DOHH2 (cell line): ENCODE data around the gene JUNB.
A peak's percentile ranks its signal among the peaks of the same experiment; 100 is the strongest.

Experiments
- H3F3A ChIP-seq: fragments of 200-600 bp; sonication (generic), shearing (Covaris generic); 2 replicates; pipeline ENCODE4 v1.6.0; 2016; ENCODE audit warnings: antibody characterized with exemption, mild to moderate bottlenecking; ENCODE audit not compliant: control insufficient read depth, insufficient read depth
- H3K27ac ChIP-seq: fragments of 200-600 bp; sonication (generic); 2 replicates; pipeline ENCODE4 v1.5.1; 2014; ENCODE audit warnings: low read depth, mild to moderate bottlenecking, low read length, moderate library complexity
- H3K27me3 ChIP-seq: fragments of 200-600 bp; sonication (generic); 2 replicates; pipeline ENCODE4 v1.6.1; 2014; ENCODE audit warnings: mild to moderate bottlenecking, low read length, mixed read lengths; ENCODE audit not compliant: control insufficient read depth
- H3K36me3 ChIP-seq: fragments of 200-600 bp; sonication (generic); 2 replicates; pipeline ENCODE4 v1.6.1; 2014; ENCODE audit warnings: mild to moderate bottlenecking, low read length, moderate library complexity, mixed read lengths; ENCODE audit not compliant: control insufficient read depth
- H3K4me1 ChIP-seq: fragments of 200-600 bp; sonication (generic); 2 replicates; pipeline ENCODE4 v1.6.1; 2014; ENCODE audit warnings: mild to moderate bottlenecking, low read length, mixed read lengths; ENCODE audit not compliant: control insufficient read depth
- H3K4me2 ChIP-seq: fragments of 200-600 bp; sonication (generic); 2 replicates; pipeline ENCODE4 v1.6.0; 2014; ENCODE audit warnings: mild to moderate bottlenecking, low read length, moderate library complexity
- H3K4me3 ChIP-seq: fragments of 200-600 bp; sonication (generic); 2 replicates; pipeline ENCODE4 v1.5.1; 2014; ENCODE audit warnings: mild to moderate bottlenecking, low read length, mixed read lengths
- H3K79me2 ChIP-seq: fragments of 200-600 bp; sonication (generic); 2 replicates; pipeline ENCODE4 v1.6.1; 2014; ENCODE audit warnings: mild to moderate bottlenecking, low read length, mixed read lengths; ENCODE audit not compliant: control insufficient read depth
- H3K9me2 ChIP-seq: fragments of 200-600 bp; sonication (generic); replicated peaks from 2 replicates; pipeline ENCODE4 v1.6.1; 2014; ENCODE audit warnings: mild to moderate bottlenecking, low read length, mixed read lengths; ENCODE audit not compliant: control insufficient read depth
- H3K9me3 ChIP-seq: fragments of 200-600 bp; sonication (generic); 2 replicates; pipeline ENCODE4 v1.6.1; 2014; ENCODE audit warnings: antibody characterized with exemption, low read length, mixed read lengths; ENCODE audit not compliant: control insufficient read depth, insufficient read depth
- H4K20me1 ChIP-seq: fragments of 200-600 bp; sonication (generic); 2 replicates; pipeline ENCODE4 v1.6.0; 2014; ENCODE audit warnings: low read depth, mild to moderate bottlenecking, antibody characterized with exemption, low read length, moderate library complexity; ENCODE audit not compliant: control insufficient read depth, insufficient read depth
- CTCF ChIP-seq: fragments of 200-600 bp; sonication (generic); IDR thresholded peaks from one replicate; pipeline ENCODE4 v1.5.1; 2014; ENCODE audit warnings: antibody characterized with exemption, mild to moderate bottlenecking, low read depth, low read length; ENCODE audit not compliant: poor library complexity, severe bottlenecking
- EZH2phosphoT487 ChIP-seq: fragments of 200-600 bp; sonication (generic); IDR thresholded peaks from 2 replicates; pipeline ENCODE4 v1.6.1; 2017; ENCODE audit warnings: borderline replicate concordance, mild to moderate bottlenecking, antibody characterized with exemption, low read length, moderate library complexity, mixed read lengths

JUNB gene

GRCh38 chr19:12783291-12783848 is 7.9 kb upstream of the JUNB start:
- Histone ChIP-seq H3K4me2 (peak overlapping the region; percentile 93), H3K4me1 (peaks cover 83% of the 10 kb centered on the region), H3K9me3 (no peaks in the 10 kb centered on the region), H3K27ac (peak overlapping the region; percentile 75), H3K79me2 (no peaks in the 10 kb centered on the region), H3F3A (peaks cover 40% of the 10 kb centered on the region), H3K27me3 (no peaks in the 10 kb centered on the region), H4K20me1 (no peaks in the 10 kb centered on the region), H3K9me2 (no peaks in the 10 kb centered on the region), H3K4me3 (peak overlapping the region; percentile 77), H3K36me3 (no peaks in the 10 kb centered on the region)
- TF ChIP-seq EZH2phosphoT487: no peak
- no peak for TF ChIP-seq CTCF

- Histone ChIP-seq H3K36me3 (no peaks in the 10 kb centered on the region), H3K79me2 (0 out of 2 replicates have a peak, but pooled peaks cover under 1% of the 10 kb centered on the region), H3K4me3 (peak overlapping the region; percentile 77), H4K20me1 (no peaks in the 10 kb centered on the region), H3K9me3 (no peaks in the 10 kb centered on the region), H3F3A (peaks cover 45% of the 10 kb centered on the region), H3K27ac (peak overlapping the region; percentile 75), H3K4me2 (peak overlapping the region; percentile 93), H3K9me2 (no peaks in the 10 kb centered on the region), H3K27me3 (no peaks in the 10 kb centered on the region), H3K4me1 (peaks cover 83% of the 10 kb centered on the region)
- no peak for TF ChIP-seq EZH2phosphoT487
- no peak for TF ChIP-seq CTCF
Measured at GRCh38 chr19:12783849-12784393, 7.4 kb upstream of the JUNB start.

- Histone ChIP-seq H3F3A (peaks cover 48% of the 10 kb centered on the region), H3K27ac (peak overlapping the region; percentile 75), H3K4me1 (peaks cover 83% of the 10 kb centered on the region), H3K4me2 (peak overlapping the region; percentile 93), H3K4me3 (peak overlapping the region; percentile 16; the same call in 1 of the 2 replicates), H4K20me1 (no peaks in the 10 kb centered on the region), H3K9me2 (no peaks in the 10 kb centered on the region), H3K9me3 (no peaks in the 10 kb centered on the region), H3K27me3 (no peaks in the 10 kb centered on the region), H3K36me3 (no peaks in the 10 kb centered on the region), H3K79me2 (peaks cover 5% of the 10 kb centered on the region; the same call in 1 of the 2 replicates)
- no peak for TF ChIP-seq CTCF
- no peak for TF ChIP-seq EZH2phosphoT487
Measured at GRCh38 chr19:12784394-12784870, 6.9 kb upstream of the JUNB start.
